Fibroblast of lung (primary cell): ENCODE results near the gene RSKR. TPM values are rescaled to one million over a fixed set of nuclear protein-coding genes. Genes with fewer than 3 reads are reported as not detected.

ENCODE experiments used
- DNase-seq, 2 donors: peaks; one replicate each; pipeline versions ENCODE4 v3.0.0 to v3.0.0-alpha.2; 2010; ENCODE audit warnings: low read depth in 2 of 2
- H2AFZ ChIP-seq: 2 replicates; pipeline ENCODE4 v1.5.1; 2012; ENCODE audit warnings: low read length, control low read depth, inconsistent platforms
- H3K27ac ChIP-seq: 2 replicates; pipeline ENCODE4 v1.5.1; 2011; ENCODE audit warnings: low read length, control low read depth; ENCODE audit not compliant: insufficient read depth
- H3K27me3 ChIP-seq: 2 replicates; pipeline ENCODE4 v1.5.1; 2011; ENCODE audit warnings: mild to moderate bottlenecking, low read length; ENCODE audit not compliant: control insufficient read depth, insufficient read depth
- H3K36me3 ChIP-seq: 2 replicates; pipeline ENCODE4 v1.5.1; 2011; ENCODE audit warnings: low read length; ENCODE audit not compliant: control insufficient read depth, insufficient read depth
- H3K4me1 ChIP-seq: 2 replicates; pipeline ENCODE4 v1.5.1; 2011; ENCODE audit warnings: low read length; ENCODE audit not compliant: control insufficient read depth, insufficient read depth; ENCODE audit errors: extremely low read depth
- H3K4me2 ChIP-seq: 2 replicates; pipeline ENCODE4 v1.5.1; 2011; ENCODE audit warnings: low read length, control low read depth; ENCODE audit not compliant: insufficient read depth; ENCODE audit errors: extremely low read depth
- H3K4me3 ChIP-seq, 4 experiments: fragments of 200-600 bp in 1 of 4; sonication (generic) in 1 of 4; replicated peaks in 1 of 4; 2 replicates each; pipeline ENCODE4 v1.5.1; 2011 to 2016; ENCODE audit warnings: low read length in 4 of 4, low read depth in 3 of 4, mild to moderate bottlenecking in 3 of 4, control low read depth in 2 of 4, inconsistent platforms in 1 of 4, mixed read lengths in 1 of 4; ENCODE audit not compliant: insufficient read depth in 1 of 4; ENCODE audit errors: control extremely low read depth in 1 of 4
- H3K79me2 ChIP-seq: 2 replicates; pipeline ENCODE4 v1.5.1; 2012; ENCODE audit warnings: mild to moderate bottlenecking, low read length, inconsistent platforms; ENCODE audit not compliant: control insufficient read depth, insufficient read depth
- H3K9ac ChIP-seq: 2 replicates; pipeline ENCODE4 v1.5.1; 2011; ENCODE audit warnings: mild to moderate bottlenecking, low read length, control low read depth; ENCODE audit not compliant: insufficient read depth
- H3K9me3 ChIP-seq: 2 replicates; pipeline ENCODE4 v1.5.1; 2012; ENCODE audit warnings: low read depth, low read length; ENCODE audit not compliant: control insufficient read depth, insufficient read depth
- H4K20me1 ChIP-seq: 2 replicates; pipeline ENCODE4 v1.5.1; 2011; ENCODE audit warnings: low read length; ENCODE audit not compliant: control insufficient read depth, insufficient read depth; ENCODE audit errors: extremely low read depth
- CTCF ChIP-seq, 2 donors: IDR thresholded peaks in 1 of 2; conservative IDR thresholded peaks in 1 of 2; 1 replicate in 1 of 2; 2 replicates in 1 of 2; pipeline ENCODE4 v1.5.1; 2011 to 2012; ENCODE audit warnings: low read length in 2 of 2, control low read depth in 1 of 2, inconsistent platforms in 1 of 2, low read depth in 1 of 2, mild to moderate bottlenecking in 1 of 2
- EZH2 ChIP-seq: IDR thresholded peaks from 2 replicates; pipeline ENCODE4 v1.5.1; 2012; ENCODE audit warnings: low read length, control low read depth, mild to moderate bottlenecking; ENCODE audit errors: missing control alignments
- polyA plus RNA-seq, 2 donors: library from polyadenylated mRNA; depleted of rRNA in 1 of 2; stranded (reverse) in 1 of 2; unstranded in 1 of 2; fragments of >200 nt; gene quantifications; 2 replicates each; pipeline ENCODE4 v1.2.1, GENCODE V29; 2011 to 2012; ENCODE audit warnings: missing spikeins in 1 of 2
- total RNA-seq: library from RNA; depleted of rRNA; stranded (reverse); fragments of >200 nt; gene quantifications from 2 replicates; pipeline ENCODE4 v1.2.1, GENCODE V29; 2014

RSKR gene
- total and polyA plus RNA-seq, 2 donors (not counting 1 experiment from before 2014, with no cell fraction given): 1.8 to 3.8 TPM

- H2AFZ ChIP-seq: no peak overlapping the region
- no peak overlapping the region for H3K4me2 ChIP-seq
- H3K4me1 ChIP-seq: peaks cover 2% of the 10 kb centered on the region
- peaks cover 48% of the 10 kb centered on the region for H3K79me2 ChIP-seq
- H3K9ac ChIP-seq: no peak overlapping the region
- peaks cover 8% of the 10 kb centered on the region for H3K36me3 ChIP-seq
- no peaks in the 10 kb centered on the region for H3K27me3 ChIP-seq
- no peaks in the 10 kb centered on the region for H4K20me1 ChIP-seq
- DNase-seq: peak; percentile 28 to 29
- H3K4me3 ChIP-seq: no peak overlapping the region
- TF ChIP-seq CTCF (conservative IDR thresholded peaks at IDR 0.05 in 1 of 2, IDR thresholded peaks at IDR 0.05 in 1 of 2; ENCODE audit: low read depth in 1 of 2, low read length in 2 of 2) (no peak), EZH2 (no peak)
- no peaks in the 10 kb centered on the region for H3K9me3 ChIP-seq
- H3K27ac ChIP-seq: no peak overlapping the region
These were observed 43.8 kb upstream of the RSKR start for GRCh38 chr17:28657756-28658155.

- Histone ChIP-seq H3K4me3 (no peak overlapping the region), H4K20me1 (no peaks in the 10 kb centered on the region), H3K36me3 (peaks cover 8% of the 10 kb centered on the region), H3K9me3 (no peaks in the 10 kb centered on the region), H3K4me1 (no peaks in the 10 kb centered on the region), H3K9ac (no peak overlapping the region), H3K27me3 (no peaks in the 10 kb centered on the region), H3K4me2 (no peak overlapping the region), H3K27ac (no peak overlapping the region), H2AFZ (no peak overlapping the region), H3K79me2 (peaks cover 26% of the 10 kb centered on the region)
- no peak for TF ChIP-seq CTCF (conservative IDR thresholded peaks at IDR 0.05 in 1 of 2, IDR thresholded peaks at IDR 0.05 in 1 of 2; ENCODE audit: low read depth in 1 of 2, low read length in 2 of 2)
- no peak for TF ChIP-seq EZH2
- DNase-seq: no peak
These were observed 41.2 kb upstream of the RSKR start for GRCh38 chr17:28655160-28655559.

- peaks cover 3% of the 10 kb centered on the region for H3K36me3 ChIP-seq
- no peak overlapping the region for H2AFZ ChIP-seq
- DNase-seq: no peak
- no peak overlapping the region for H3K4me3 ChIP-seq
- H3K4me1 ChIP-seq: peaks cover 6% of the 10 kb centered on the region
- no peak overlapping the region for H3K9ac ChIP-seq
- no peaks in the 10 kb centered on the region for H3K9me3 ChIP-seq
- H3K4me2 ChIP-seq: no peak overlapping the region
- no peak for TF ChIP-seq CTCF (conservative IDR thresholded peaks at IDR 0.05 in 1 of 2, IDR thresholded peaks at IDR 0.05 in 1 of 2; ENCODE audit: low read depth in 1 of 2, low read length in 2 of 2)
- no peak for TF ChIP-seq EZH2
- no peaks in the 10 kb centered on the region for H3K27me3 ChIP-seq
- H4K20me1 ChIP-seq: no peaks in the 10 kb centered on the region
- H3K27ac ChIP-seq: no peak overlapping the region
- peaks cover 9% of the 10 kb centered on the region for H3K79me2 ChIP-seq
These were observed 34.7 kb upstream of the RSKR start for GRCh38 chr17:28648698-28649097.
